Myometrial cell (primary cell): ENCODE data around the gene S100G. TPM values are rescaled to one million over a fixed set of nuclear protein-coding genes. Genes with fewer than 3 reads are reported as not detected.

Source experiments
- total RNA-seq: library from RNA; depleted of rRNA; stranded (reverse); fragments of >200 nt; gene quantifications from 2 replicates; pipeline ENCODE4 v1.2.3, GENCODE V29; 2015

The S100G gene, protein sequence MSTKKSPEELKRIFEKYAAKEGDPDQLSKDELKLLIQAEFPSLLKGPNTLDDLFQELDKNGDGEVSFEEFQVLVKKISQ
- total RNA-seq = not detected in 2 replicates

DNA sequence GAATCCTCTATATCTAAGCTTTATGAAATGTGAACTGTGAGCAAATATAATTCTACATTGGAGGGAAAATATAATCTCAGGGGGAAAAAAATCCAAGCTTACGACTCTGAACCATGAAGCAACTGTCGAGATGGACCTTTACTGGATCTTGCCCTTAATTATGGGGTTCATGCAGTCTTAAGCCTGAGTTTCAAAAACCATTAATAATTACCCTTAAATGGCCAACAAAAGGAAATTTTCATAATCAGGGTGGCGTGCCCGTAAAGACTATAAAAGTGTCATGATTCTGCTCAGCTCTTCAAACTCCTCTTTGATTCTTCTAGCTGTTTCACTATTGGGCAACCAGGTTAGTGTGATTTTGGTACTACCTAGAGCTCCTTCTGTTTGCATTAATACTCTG is at the start of gene S100G:
Gene S100G (plus strand): TSS at position 301 of the 400 bp plus-strand sequence. CDS start 849 bp downstream, outside the sequence.

Other genes starting within 250 kb of the S100G start
- gene CTPS2, start 62.5 kb downstream of the S100G start, total RNA-seq = 10.4 and 11.9 TPM in 2 replicates
- 34.6 and 38.3 TPM in 2 replicates for gene SYAP1, start 69.5 kb downstream of the S100G start, total RNA-seq
- 9.2 and 10.4 TPM in 2 replicates for gene TXLNG, start 136.3 kb downstream of the S100G start, total RNA-seq
- 165 and 171 TPM in 2 replicates for gene RBBP7, start 220.2 kb downstream of the S100G start, total RNA-seq